Type B pancreatic cell (in vitro differentiated cells): ENCODE data around the gene PEX7. TPM values are rescaled to one million over a fixed set of nuclear protein-coding genes. Genes with fewer than 3 reads are reported as not detected.

ENCODE experiments used
- DNase-seq: peaks from one replicate; pipeline ENCODE4 v3.0.0; 2021; ENCODE audit warnings: mixed read lengths; ENCODE audit not compliant: unreplicated experiment; ENCODE audit errors: extremely low spot score
- H3K27ac Mint-ChIP-seq: 2 replicates; pipeline ENCODE4 v1.8.0; 2021; ENCODE audit warnings: mild to moderate bottlenecking, mixed read lengths
- H3K27me3 Mint-ChIP-seq: 2 replicates; pipeline ENCODE4 v1.8.0; 2021; ENCODE audit warnings: mixed read lengths
- H3K36me3 Mint-ChIP-seq: 2 replicates; pipeline ENCODE4 v1.8.0; 2021; ENCODE audit warnings: mixed read lengths
- H3K4me1 Mint-ChIP-seq: one replicate; pipeline ENCODE4 v1.8.0; 2021; ENCODE audit warnings: mixed read lengths; ENCODE audit not compliant: unreplicated experiment
- H3K4me3 Mint-ChIP-seq: 2 replicates; pipeline ENCODE4 v1.8.0; 2021; ENCODE audit warnings: mild to moderate bottlenecking, mixed read lengths
- H3K9me3 Mint-ChIP-seq: 2 replicates; pipeline ENCODE4 v1.8.0; 2021; ENCODE audit warnings: mixed read lengths
- CTCF ChIP-seq: fragments of 200-600 bp; sonication (generic); conservative IDR thresholded peaks from 2 replicates; pipeline ENCODE4 v1.5.0; 2021; ENCODE audit warnings: antibody characterized with exemption, mild to moderate bottlenecking
- total RNA-seq: library from RNA; stranded (reverse); gene quantifications from 2 replicates; pipeline ENCODE4 v1.2.1, GENCODE V29; 2021; ENCODE audit warnings: low replicate concordance

The PEX7 gene
- total RNA-seq, 1 donor from 2014 or later, result 5.4 TPM

- Mint-ChIP-seq H3K36me3 (peaks cover 3% of the 10 kb centered on the region), H3K9me3 (peaks cover 4% of the 10 kb centered on the region), H3K4me1 (peaks cover 4% of the 10 kb centered on the region), H3K27ac (peak overlapping the region; percentile 94), H3K27me3 (peaks cover 6% of the 10 kb centered on the region), H3K4me3 (no peak overlapping the region)
- TF ChIP-seq CTCF, result no peak
- no peak for DNase-seq
Measured at GRCh38 chr6:136783021-136783420, 39.4 kb upstream of the PEX7 start.

- H3K4me1 Mint-ChIP-seq, result peaks cover 4% of the 10 kb centered on the region
- H3K4me3 Mint-ChIP-seq, result no peak overlapping the region
- no peak overlapping the region for H3K27ac Mint-ChIP-seq
- peaks cover 13% of the 10 kb centered on the region for H3K27me3 Mint-ChIP-seq
- DNase-seq, result no peak
- peaks cover 3% of the 10 kb centered on the region for H3K36me3 Mint-ChIP-seq
- no peak for TF ChIP-seq CTCF
- peaks cover 4% of the 10 kb centered on the region for H3K9me3 Mint-ChIP-seq
Measured at GRCh38 chr6:136783495-136784270, 38.7 kb upstream of the PEX7 start.

- TF ChIP-seq CTCF, result no peak
- Mint-ChIP-seq H3K4me1 (peaks cover 4% of the 10 kb centered on the region), H3K36me3 (peaks cover 3% of the 10 kb centered on the region), H3K27me3 (peaks cover 14% of the 10 kb centered on the region), H3K4me3 (no peak overlapping the region), H3K9me3 (peaks cover 4% of the 10 kb centered on the region), H3K27ac (no peak overlapping the region)
- no peak for DNase-seq
Measured at GRCh38 chr6:136784271-136784664, 38.1 kb upstream of the PEX7 start.

DNA sequence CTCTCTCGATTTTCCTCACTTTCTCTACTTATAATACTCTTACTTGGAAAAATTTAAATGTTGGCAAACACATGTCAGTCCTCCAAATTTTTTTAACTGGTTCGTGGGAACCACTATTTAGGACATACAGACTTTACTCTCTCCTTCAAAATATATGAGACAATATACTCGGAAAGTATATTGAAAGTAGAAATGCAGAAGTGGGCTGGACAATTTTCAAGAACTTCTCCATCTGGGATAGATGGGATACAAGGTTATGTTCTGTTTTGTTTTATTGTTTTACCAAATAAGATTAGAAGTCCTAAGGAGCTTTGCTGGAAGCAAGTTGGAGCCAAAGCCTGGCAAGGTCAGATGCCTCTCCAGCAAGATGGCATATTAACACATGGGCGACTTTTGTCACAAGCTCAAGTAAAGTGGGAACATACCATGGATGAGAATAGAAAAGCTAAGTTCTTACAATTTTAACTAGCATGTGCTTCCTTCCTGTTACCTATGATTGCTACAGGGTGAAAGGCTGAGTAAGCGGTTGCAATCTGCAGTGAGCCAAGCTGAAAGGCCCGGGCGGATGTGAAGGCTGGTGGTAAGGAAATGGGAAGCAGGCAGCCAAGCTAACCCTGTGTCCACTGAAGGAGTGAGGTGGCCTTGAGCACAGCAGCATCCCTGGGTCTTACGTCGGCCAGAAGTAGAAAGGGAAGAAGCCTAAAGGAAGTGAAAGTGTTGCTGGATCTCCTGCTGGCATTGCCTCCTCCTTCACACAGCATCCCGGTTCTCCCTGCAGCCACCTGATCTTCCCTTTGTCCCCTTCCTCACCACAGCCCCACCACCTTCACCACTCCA is 37.3 kb upstream of the PEX7 start:
- peaks cover 4% of the 10 kb centered on the region for H3K4me1 Mint-ChIP-seq
- H3K27me3 Mint-ChIP-seq, result peaks cover 17% of the 10 kb centered on the region
- H3K27ac Mint-ChIP-seq, result no peak overlapping the region
- peaks cover 3% of the 10 kb centered on the region for H3K36me3 Mint-ChIP-seq
- H3K9me3 Mint-ChIP-seq, result peaks cover 4% of the 10 kb centered on the region
- no peak for DNase-seq
- no peak for TF ChIP-seq CTCF
- no peak overlapping the region for H3K4me3 Mint-ChIP-seq

GRCh38 chr6:136786658-136787057 is 35.7 kb upstream of the PEX7 start:
- Mint-ChIP-seq H3K9me3 (peaks cover 4% of the 10 kb centered on the region), H3K27ac (no peak overlapping the region), H3K36me3 (peaks cover 3% of the 10 kb centered on the region), H3K4me1 (peaks cover 4% of the 10 kb centered on the region), H3K27me3 (peaks cover 31% of the 10 kb centered on the region), H3K4me3 (no peak overlapping the region)
- TF ChIP-seq CTCF, result no peak
- DNase-seq, result no peak
